ENCODE measurements around the gene NRXN3.

NRXN3 gene

GRCh38 chr14:78240567-78240966 lies 70.4 kb downstream of the NRXN3 start:
- no peak for DNase-seq (ENCODE audit: low read depth in 1 of 2, low spot score in 1 of 2)

- DNase-seq (ENCODE audit: low read depth in 1 of 2, low spot score in 1 of 2) = no peak
Observed at GRCh38 chr14:78242086-78242485, 71.9 kb downstream of the NRXN3 start.

GRCh38 chr14:78243187-78243586 lies 73.0 kb downstream of the NRXN3 start:
- no peak for DNase-seq (ENCODE audit: low read depth in 1 of 2, low spot score in 1 of 2)

DNA sequence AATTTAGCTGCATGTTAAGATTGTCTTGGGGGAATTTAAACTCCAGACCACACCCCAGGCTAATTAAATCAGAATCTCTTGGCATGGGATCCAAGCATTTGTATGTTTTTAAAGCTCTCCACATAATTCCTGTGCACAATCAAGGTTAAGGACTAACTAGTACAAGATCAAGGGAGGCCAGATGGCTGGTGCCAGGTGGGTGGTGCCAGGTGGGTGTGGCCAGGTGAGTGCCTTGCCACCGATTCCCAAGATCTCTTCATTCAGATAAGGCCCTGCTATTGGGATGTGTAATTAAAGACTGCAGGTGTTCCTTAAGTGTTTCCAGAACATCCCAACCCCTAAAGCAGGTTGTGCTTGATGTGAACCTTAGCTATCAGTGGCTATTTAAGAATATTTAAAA lies 75.1 kb downstream of the NRXN3 start:
- no peak for DNase-seq (ENCODE audit: low read depth in 1 of 2, low spot score in 1 of 2)

DNA sequence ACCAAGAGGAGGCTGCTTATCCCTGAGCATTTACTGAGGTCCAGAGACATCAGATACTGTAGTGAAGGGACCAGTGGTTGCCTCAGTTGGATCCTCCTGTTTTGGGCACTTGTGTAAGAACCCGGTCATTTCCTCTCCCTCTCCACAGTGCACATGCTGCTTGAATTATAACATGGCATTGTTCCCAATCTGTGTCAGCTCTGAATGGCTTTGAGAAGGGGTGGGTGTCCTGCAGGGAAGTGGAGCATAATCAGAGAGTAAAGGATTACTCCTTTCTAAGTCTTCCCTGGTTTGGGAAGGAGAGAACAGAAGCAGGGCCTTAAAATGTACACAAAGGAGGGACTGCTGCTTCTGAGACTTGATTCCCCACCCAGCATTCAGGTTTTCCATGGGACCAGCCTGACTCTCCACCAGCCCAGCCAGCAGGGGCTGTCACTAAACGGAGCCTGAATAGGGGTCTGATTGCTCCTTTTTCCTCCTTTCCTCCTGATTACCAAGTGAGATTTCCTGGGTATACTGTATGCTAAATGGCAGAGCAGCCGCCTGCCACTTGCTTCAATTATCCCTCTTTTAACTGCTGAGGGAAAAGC lies 78.4 kb downstream of the NRXN3 start:
- no peak for DNase-seq (ENCODE audit: low read depth in 1 of 2, low spot score in 1 of 2)

GRCh38 chr14:78251308-78251707 lies 81.1 kb downstream of the NRXN3 start:
- no peak for DNase-seq (ENCODE audit: low read depth in 1 of 2, low spot score in 1 of 2)

DNA sequence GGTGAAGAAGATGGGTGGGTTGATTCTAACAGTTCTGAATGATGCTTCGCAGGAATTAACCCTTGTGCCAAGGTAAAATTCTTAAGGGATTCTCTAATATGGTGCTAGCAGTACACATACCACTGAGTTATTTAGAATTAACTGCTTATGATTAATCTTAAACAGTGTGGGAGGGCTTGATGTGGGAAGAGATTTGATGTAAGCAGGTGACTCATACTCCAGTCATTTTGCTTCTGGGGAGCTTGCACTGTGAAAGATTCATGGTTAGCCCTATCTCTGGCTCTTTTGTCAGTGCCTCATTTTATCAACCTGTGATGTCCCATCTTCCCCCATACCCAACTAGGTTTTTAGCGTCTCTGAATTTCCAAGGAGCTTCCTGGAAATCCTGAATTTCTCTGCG lies 83.8 kb downstream of the NRXN3 start:
- DNase-seq (ENCODE audit: low read depth in 1 of 2, low spot score in 1 of 2) = peak in 1 of 2 donors; percentile 2

- DNase-seq (ENCODE audit: low read depth in 1 of 2, low spot score in 1 of 2) = no peak
Observed at GRCh38 chr14:78254911-78255461, 84.8 kb downstream of the NRXN3 start.

- no peak for DNase-seq (ENCODE audit: low read depth in 1 of 2, low spot score in 1 of 2)
Observed at GRCh38 chr14:78259831-78260230, 89.7 kb downstream of the NRXN3 start.

DNA sequence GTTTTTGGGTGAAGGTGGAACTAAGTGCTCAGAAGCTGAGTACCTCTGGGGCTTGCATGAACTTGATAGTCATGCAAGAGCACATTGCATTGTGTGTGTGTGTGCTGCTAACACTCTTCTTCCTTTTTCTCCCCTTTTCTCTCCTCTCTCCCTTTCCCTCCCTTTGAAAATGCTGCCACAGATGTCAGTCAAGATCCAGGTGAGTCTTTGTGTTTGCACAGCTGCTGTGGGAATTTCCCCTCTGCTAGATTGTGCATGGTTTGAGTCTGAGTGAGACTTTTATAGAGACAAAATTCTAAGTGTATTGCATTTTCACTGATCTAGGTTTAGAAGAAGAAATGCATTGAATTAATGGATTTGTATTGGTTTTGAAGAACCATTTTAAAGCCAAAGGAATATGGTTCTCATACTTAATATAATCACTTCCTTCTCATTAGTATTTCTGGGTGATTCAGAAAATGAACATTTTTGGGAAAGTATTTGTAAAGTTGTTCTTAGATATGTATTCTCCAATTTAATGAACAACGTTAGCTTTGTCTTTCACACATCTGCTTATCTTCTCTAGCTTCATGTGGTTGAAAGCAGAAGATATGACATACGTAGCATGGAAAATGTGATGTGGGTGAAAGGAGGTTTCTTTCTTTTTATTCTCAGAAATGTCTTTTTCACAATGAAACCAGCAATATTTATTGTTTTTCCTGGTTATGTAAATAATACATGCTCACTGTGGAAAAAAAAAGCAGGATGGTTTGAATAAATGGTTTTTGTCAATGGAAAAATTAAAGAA lies 108.5 kb downstream of the NRXN3 start:
- no peak for DNase-seq (ENCODE audit: low read depth in 1 of 2, low spot score in 1 of 2)

GRCh38 chr14:78282437-78282836 lies 112.3 kb downstream of the NRXN3 start:
- no peak for DNase-seq (ENCODE audit: low read depth in 1 of 2, low spot score in 1 of 2)

DNA sequence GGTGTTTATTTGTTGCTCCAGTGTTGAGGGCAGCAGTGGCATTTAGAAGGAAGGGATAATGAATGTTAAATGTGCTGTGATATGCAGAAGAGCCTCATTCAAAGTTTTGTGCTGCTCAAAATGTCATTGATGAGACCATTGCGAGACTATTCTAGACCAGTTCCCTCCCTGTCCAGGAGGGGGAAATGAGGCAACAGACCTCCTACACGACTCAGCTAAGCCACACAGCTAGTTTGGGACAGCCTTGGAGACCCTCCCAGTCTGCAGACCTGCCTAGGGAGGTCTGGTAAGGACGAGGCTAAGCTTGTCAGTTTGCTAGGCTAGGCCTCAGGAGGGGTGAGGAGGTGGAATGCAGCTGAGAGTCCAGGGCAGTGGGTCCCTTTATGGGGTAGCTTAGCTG lies 116.0 kb downstream of the NRXN3 start:
- DNase-seq (ENCODE audit: low read depth in 1 of 2, low spot score in 1 of 2) = no peak

GRCh38 chr14:78292003-78292402 lies 121.8 kb downstream of the NRXN3 start:
- no peak for DNase-seq (ENCODE audit: low read depth in 1 of 2, low spot score in 1 of 2)

DNA sequence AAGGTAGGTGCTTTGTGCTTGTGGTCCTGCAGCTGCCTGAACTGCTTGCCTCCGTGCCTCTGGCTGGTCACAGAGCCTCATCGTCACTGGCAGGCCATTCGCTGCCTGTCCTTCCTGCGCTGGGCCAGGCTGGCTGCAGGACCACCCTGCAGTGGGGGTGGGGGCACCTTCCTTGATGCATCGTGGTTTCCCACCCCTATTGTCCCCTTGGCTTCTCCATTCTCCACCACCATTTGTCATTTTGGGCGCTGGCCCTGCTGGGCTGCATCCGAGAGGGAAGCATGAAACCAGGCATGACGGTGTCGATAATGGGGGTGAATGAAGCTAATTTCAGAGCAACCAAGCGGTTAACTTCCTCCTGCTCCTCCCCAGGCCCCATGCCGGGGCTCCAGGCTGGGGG lies 127.7 kb downstream of the NRXN3 start:
- DNase-seq (ENCODE audit: low read depth in 1 of 2, low spot score in 1 of 2) = no peak

GRCh38 chr14:78298298-78298697 lies 128.1 kb downstream of the NRXN3 start:
- no peak for DNase-seq (ENCODE audit: low read depth in 1 of 2, low spot score in 1 of 2)

DNA sequence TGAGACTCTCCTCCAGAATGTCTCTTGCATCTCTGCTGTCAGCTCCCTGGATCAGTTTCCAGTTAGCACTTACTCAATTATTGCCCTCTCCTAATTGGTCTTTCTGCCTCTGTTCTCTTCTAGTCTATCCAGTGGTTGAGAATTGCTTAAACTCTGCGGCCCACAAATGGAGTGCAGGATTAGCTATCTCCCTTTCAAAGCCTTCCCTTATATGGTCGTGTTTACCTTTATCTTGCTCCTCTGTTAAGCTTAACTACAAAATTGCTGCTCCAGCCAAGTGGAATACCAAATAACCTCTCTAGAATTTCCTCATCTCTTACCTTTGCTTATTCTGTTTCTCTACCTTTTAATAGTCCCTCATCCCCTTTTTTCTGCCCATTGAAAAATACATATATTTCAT lies 132.7 kb downstream of the NRXN3 start:
- DNase-seq (ENCODE audit: low read depth in 1 of 2, low spot score in 1 of 2) = no peak

DNA sequence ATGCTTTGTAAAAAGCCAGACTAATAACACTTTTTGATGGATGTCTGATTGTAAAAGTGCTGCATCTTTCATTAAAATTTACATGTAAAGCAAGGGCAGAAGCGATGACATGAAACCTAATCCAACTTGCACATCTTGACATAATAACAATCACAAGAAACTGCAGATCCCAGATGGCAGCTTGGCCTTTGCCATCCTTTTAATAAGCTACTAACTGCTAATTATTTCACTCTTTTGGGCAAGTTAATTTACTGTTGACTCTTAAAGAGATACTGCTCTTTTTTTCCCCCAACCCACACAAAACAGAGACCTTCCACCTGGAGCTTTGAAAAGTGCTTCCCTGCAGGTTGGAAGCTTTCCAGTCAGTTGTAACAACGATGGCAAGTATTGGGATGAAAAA lies 137.5 kb downstream of the NRXN3 start:
- no peak for DNase-seq (ENCODE audit: low read depth in 1 of 2, low spot score in 1 of 2)

DNA sequence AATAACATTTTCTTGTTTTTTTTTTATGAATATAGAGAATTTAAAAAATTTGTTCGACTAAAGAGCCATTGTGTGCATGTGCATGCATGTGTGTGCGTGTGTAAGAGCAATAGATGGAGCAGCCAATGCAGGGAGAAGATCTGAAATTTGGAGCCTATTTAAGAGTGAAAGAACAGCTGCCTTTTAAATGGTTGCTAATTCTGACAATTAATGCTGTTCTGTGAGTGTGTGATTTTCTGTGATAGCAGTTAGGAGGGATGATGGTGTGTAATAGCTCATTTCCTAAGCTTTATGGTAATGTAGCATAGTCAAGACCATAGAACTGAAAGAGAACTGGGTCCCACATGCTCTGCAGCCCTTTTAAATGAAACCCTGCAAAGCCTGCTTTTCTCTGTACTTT lies 137.9 kb downstream of the NRXN3 start:
- DNase-seq (ENCODE audit: low read depth in 1 of 2, low spot score in 1 of 2) = no peak

- no peak for DNase-seq (ENCODE audit: low read depth in 1 of 2, low spot score in 1 of 2)
Observed at GRCh38 chr14:78310272-78310671, 140.1 kb downstream of the NRXN3 start.

DNA sequence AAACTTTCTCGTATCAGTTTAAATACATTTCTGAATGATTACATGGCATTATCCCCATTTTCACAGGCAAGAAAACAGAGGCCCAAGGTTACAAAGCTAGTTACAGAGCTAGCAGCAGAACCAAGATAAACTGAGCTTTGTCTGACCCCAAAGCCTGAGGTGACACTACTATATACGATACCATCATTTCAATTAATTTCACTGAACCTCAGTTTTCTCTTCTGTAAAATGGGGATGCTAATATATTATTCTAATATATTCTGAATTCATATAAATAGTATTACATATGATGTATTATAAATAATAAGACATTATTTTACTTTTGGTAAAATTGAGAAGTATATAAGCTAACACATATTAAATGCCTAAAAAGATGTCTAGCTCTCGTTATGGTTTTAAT lies 143.3 kb downstream of the NRXN3 start:
- DNase-seq (ENCODE audit: low read depth in 1 of 2, low spot score in 1 of 2) = no peak

GRCh38 chr14:78314484-78314883 lies 144.3 kb downstream of the NRXN3 start:
- DNase-seq (ENCODE audit: low read depth in 1 of 2, low spot score in 1 of 2) = no peak

DNA sequence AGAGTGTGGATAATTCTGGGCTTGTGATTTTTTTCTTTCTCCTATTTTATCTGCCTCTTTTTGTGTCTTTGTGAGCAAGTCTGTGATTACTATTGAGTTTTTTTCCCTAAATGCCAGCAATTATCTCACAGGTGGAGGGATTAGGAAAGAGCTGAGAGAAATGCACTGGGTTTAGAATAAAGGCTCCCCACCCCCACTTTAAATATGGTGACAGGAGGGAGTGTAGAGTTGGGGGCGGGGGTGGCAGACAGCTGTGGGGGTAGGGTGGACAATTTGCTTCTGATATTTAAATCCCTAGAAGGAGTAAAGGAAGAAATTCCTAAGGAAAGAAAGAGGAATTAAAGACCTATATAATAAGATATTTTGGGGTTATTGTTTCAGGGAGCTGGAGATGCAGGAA lies 145.9 kb downstream of the NRXN3 start:
- no peak for DNase-seq (ENCODE audit: low read depth in 1 of 2, low spot score in 1 of 2)

GRCh38 chr14:78316786-78317185 lies 146.6 kb downstream of the NRXN3 start:
- DNase-seq (ENCODE audit: low read depth in 1 of 2, low spot score in 1 of 2) = no peak

Data from activated CD4-positive, alpha-beta T cell treated with anti-CD3 and anti-CD28 coated beads, Interleukin-2, amount 50 U/mL, for 24 hours (primary cell).